Epithelial cell of esophagus (primary cell): ENCODE data around the gene ITPRID2.

Experiments
- DNase-seq: peaks from one replicate; pipeline ENCODE4 v3.0.0; 2010; ENCODE audit warnings: low read depth
- H3K4me3 ChIP-seq: 2 replicates; pipeline ENCODE4 v1.5.1; 2011; ENCODE audit warnings: mild to moderate bottlenecking, low read length, control low read depth
- TF ChIP-seq, protein P1 (sequence below): IDR thresholded peaks from 2 replicates; pipeline ENCODE4 v1.5.1; 2011; ENCODE audit warnings: low read depth, mild to moderate bottlenecking, low read length, control low read depth, inconsistent platforms; ENCODE audit not compliant: insufficient read depth; ENCODE audit errors: missing control alignments

ITPRID2 gene

GRCh38 chr2:181972431-181973170 lies 81.1 kb downstream of the ITPRID2 start:
- TF ChIP-seq, protein P1, sequence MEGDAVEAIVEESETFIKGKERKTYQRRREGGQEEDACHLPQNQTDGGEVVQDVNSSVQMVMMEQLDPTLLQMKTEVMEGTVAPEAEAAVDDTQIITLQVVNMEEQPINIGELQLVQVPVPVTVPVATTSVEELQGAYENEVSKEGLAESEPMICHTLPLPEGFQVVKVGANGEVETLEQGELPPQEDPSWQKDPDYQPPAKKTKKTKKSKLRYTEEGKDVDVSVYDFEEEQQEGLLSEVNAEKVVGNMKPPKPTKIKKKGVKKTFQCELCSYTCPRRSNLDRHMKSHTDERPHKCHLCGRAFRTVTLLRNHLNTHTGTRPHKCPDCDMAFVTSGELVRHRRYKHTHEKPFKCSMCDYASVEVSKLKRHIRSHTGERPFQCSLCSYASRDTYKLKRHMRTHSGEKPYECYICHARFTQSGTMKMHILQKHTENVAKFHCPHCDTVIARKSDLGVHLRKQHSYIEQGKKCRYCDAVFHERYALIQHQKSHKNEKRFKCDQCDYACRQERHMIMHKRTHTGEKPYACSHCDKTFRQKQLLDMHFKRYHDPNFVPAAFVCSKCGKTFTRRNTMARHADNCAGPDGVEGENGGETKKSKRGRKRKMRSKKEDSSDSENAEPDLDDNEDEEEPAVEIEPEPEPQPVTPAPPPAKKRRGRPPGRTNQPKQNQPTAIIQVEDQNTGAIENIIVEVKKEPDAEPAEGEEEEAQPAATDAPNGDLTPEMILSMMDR, result no peak
- DNase-seq, result peak; percentile 73
- H3K4me3 ChIP-seq, result no peak overlapping the region

GRCh38 chr2:181973171-181973783 lies 81.7 kb downstream of the ITPRID2 start:
- no peak for DNase-seq
- TF ChIP-seq, protein P1, result no peak
- H3K4me3 ChIP-seq, result no peak overlapping the region

GRCh38 chr2:181977661-181978350 lies 86.3 kb downstream of the ITPRID2 start:
- TF ChIP-seq, protein P1, result no peak
- peak; percentile 100 for DNase-seq

GRCh38 chr2:181978351-181979150 lies 87.0 kb downstream of the ITPRID2 start:
- no peak overlapping the region for H3K4me3 ChIP-seq
- DNase-seq, result peak; percentile 59
- TF ChIP-seq, protein P1, result no peak

More at GRCh38 chr2:181977661-181978350, 86.3 kb downstream of the ITPRID2 start:
- H3K4me3 ChIP-seq, result no peak overlapping the region
